OCI-LY1 (cell line): Measurements from ENCODE around the gene CD6.

Source experiments
- CTCF ChIP-seq: fragments of 200-600 bp; sonication (generic), shearing (Covaris generic); IDR thresholded peaks from 2 replicates; pipeline ENCODE4 v1.5.1; 2017; ENCODE audit warnings: mild to moderate bottlenecking, antibody characterized with exemption, low read length, moderate library complexity, mixed read lengths
- EZH2 ChIP-seq: fragments of 200-600 bp; sonication (generic), shearing (Covaris generic); IDR thresholded peaks from 2 replicates; pipeline ENCODE4 v1.8.0; 2017; ENCODE audit warnings: borderline replicate concordance, mixed run types, mild to moderate bottlenecking, antibody characterized with exemption, low read length, moderate library complexity, mixed read lengths

- TF ChIP-seq CTCF (no peak), EZH2 (no peak)
Observed at GRCh38 chr11:60947700-60948099, 23.8 kb upstream of the CD6 start.
